Adipocyte (in vitro differentiated cells): ENCODE data around the gene TLE1.

ENCODE experiments used
- DNase-seq: peaks from one replicate; pipeline ENCODE4 v3.0.0-alpha.2; 2015; ENCODE audit warnings: low read depth
- H3K27me3 ChIP-seq: replicated peaks from 2 replicates; pipeline ENCODE4 v1.7.0; 2013; ENCODE audit warnings: mild to moderate bottlenecking, low read length, moderate library complexity; ENCODE audit not compliant: control insufficient read depth, insufficient read depth
- H3K36me3 ChIP-seq: 2 replicates; pipeline ENCODE4 v1.7.0; 2013; ENCODE audit warnings: low read length, mild to moderate bottlenecking, moderate library complexity; ENCODE audit not compliant: control insufficient read depth, insufficient read depth, severe bottlenecking
- H3K4me1 ChIP-seq: 2 replicates; pipeline ENCODE4 v1.7.0; 2013; ENCODE audit warnings: mild to moderate bottlenecking, low read length, moderate library complexity; ENCODE audit not compliant: control insufficient read depth, insufficient read depth
- H3K4me3 ChIP-seq: 2 replicates; pipeline ENCODE4 v1.7.0; 2013; ENCODE audit warnings: mild to moderate bottlenecking, low read length, moderate library complexity
- H3K9ac ChIP-seq: 2 replicates; pipeline ENCODE4 v1.7.0; 2013; ENCODE audit warnings: mild to moderate bottlenecking, low read length, moderate library complexity
- H3K9me3 ChIP-seq: 2 replicates; pipeline ENCODE4 v1.7.0; 2013; ENCODE audit warnings: mild to moderate bottlenecking, low read length, moderate library complexity; ENCODE audit not compliant: control insufficient read depth

Gene TLE1

GRCh38 chr9:81685763-81686613 is 3.4 kb downstream of the TLE1 start:
- peaks cover 41% of the 10 kb centered on the region for H3K4me1 ChIP-seq

GRCh38 chr9:81684635-81685034 is 4.7 kb downstream of the TLE1 start:
- Histone ChIP-seq H3K9me3 (no peaks in the 10 kb centered on the region), H3K9ac (no peak overlapping the region), H3K4me3 (peak overlapping the region; percentile 87), H3K4me1 (peaks cover 38% of the 10 kb centered on the region), H3K36me3 (peaks cover 50% of the 10 kb centered on the region), H3K27me3 (no peaks in the 10 kb centered on the region)
- no peak for DNase-seq

More at GRCh38 chr9:81685763-81686613, 3.4 kb downstream of the TLE1 start:
- Histone ChIP-seq H3K9me3 (no peaks in the 10 kb centered on the region), H3K27me3 (no peaks in the 10 kb centered on the region), H3K4me3 (peak overlapping the region; percentile 87), H3K36me3 (peaks cover 40% of the 10 kb centered on the region), H3K9ac (peak overlapping the region; percentile 94)
- peak; percentile 65 for DNase-seq

- no peak overlapping the region for H3K9ac ChIP-seq
- peak overlapping the region; percentile 87 for H3K4me3 ChIP-seq
- peaks cover 53% of the 10 kb centered on the region for H3K36me3 ChIP-seq
- DNase-seq = no peak
- H3K4me1 ChIP-seq = peaks cover 38% of the 10 kb centered on the region
- no peaks in the 10 kb centered on the region for H3K27me3 ChIP-seq
- H3K9me3 ChIP-seq = no peaks in the 10 kb centered on the region
These were observed 5.6 kb downstream of the TLE1 start for GRCh38 chr9:81683704-81684103.

GRCh38 chr9:81683238-81683637 is 6.1 kb downstream of the TLE1 start:
- Histone ChIP-seq H3K4me3 (no peak overlapping the region), H3K9me3 (no peaks in the 10 kb centered on the region), H3K4me1 (peaks cover 38% of the 10 kb centered on the region), H3K9ac (no peak overlapping the region), H3K27me3 (no peaks in the 10 kb centered on the region), H3K36me3 (peaks cover 57% of the 10 kb centered on the region)
- DNase-seq = no peak

- no peaks in the 10 kb centered on the region for H3K9me3 ChIP-seq
- H3K27me3 ChIP-seq = no peaks in the 10 kb centered on the region
- H3K4me1 ChIP-seq = peaks cover 38% of the 10 kb centered on the region
- no peak overlapping the region for H3K9ac ChIP-seq
- H3K36me3 ChIP-seq = peaks cover 61% of the 10 kb centered on the region
- no peak overlapping the region for H3K4me3 ChIP-seq
- no peak for DNase-seq
These were observed 6.5 kb downstream of the TLE1 start for GRCh38 chr9:81682797-81683196.

GRCh38 chr9:81682177-81682576 is 7.2 kb downstream of the TLE1 start:
- Histone ChIP-seq H3K36me3 (peaks cover 66% of the 10 kb centered on the region), H3K27me3 (no peaks in the 10 kb centered on the region), H3K4me1 (peaks cover 38% of the 10 kb centered on the region), H3K4me3 (no peak overlapping the region), H3K9me3 (no peaks in the 10 kb centered on the region), H3K9ac (no peak overlapping the region)
- no peak for DNase-seq

GRCh38 chr9:81680506-81680905 is 8.8 kb downstream of the TLE1 start:
- Histone ChIP-seq H3K9ac (no peak overlapping the region), H3K27me3 (no peaks in the 10 kb centered on the region), H3K4me1 (peaks cover 26% of the 10 kb centered on the region), H3K4me3 (no peak overlapping the region), H3K36me3 (peaks cover 81% of the 10 kb centered on the region), H3K9me3 (no peaks in the 10 kb centered on the region)
- DNase-seq = no peak

- peaks cover 81% of the 10 kb centered on the region for H3K36me3 ChIP-seq
- H3K9me3 ChIP-seq = no peaks in the 10 kb centered on the region
- H3K4me3 ChIP-seq = no peak overlapping the region
- DNase-seq = no peak
- H3K4me1 ChIP-seq = peaks cover 21% of the 10 kb centered on the region
- no peak overlapping the region for H3K9ac ChIP-seq
- no peaks in the 10 kb centered on the region for H3K27me3 ChIP-seq
These were observed 9.3 kb downstream of the TLE1 start for GRCh38 chr9:81680006-81680405.

- H3K9ac ChIP-seq = no peak overlapping the region
- DNase-seq = no peak
- H3K9me3 ChIP-seq = no peaks in the 10 kb centered on the region
- H3K36me3 ChIP-seq = peaks cover 78% of the 10 kb centered on the region
- H3K4me3 ChIP-seq = no peak overlapping the region
- H3K4me1 ChIP-seq = peaks cover 7% of the 10 kb centered on the region
- H3K27me3 ChIP-seq = no peaks in the 10 kb centered on the region
These were observed 11.3 kb downstream of the TLE1 start for GRCh38 chr9:81678088-81678487.

- H3K9me3 ChIP-seq = no peaks in the 10 kb centered on the region
- H3K9ac ChIP-seq = no peak overlapping the region
- DNase-seq = no peak
- peaks cover 70% of the 10 kb centered on the region for H3K36me3 ChIP-seq
- peaks cover 8% of the 10 kb centered on the region for H3K4me1 ChIP-seq
- no peak overlapping the region for H3K4me3 ChIP-seq
- H3K27me3 ChIP-seq = no peaks in the 10 kb centered on the region
These were observed 13.0 kb downstream of the TLE1 start for GRCh38 chr9:81676395-81676794.

- no peak for DNase-seq
- peaks cover 55% of the 10 kb centered on the region for H3K36me3 ChIP-seq
- H3K4me3 ChIP-seq = no peak overlapping the region
- H3K9ac ChIP-seq = no peak overlapping the region
- H3K9me3 ChIP-seq = no peaks in the 10 kb centered on the region
- H3K27me3 ChIP-seq = no peaks in the 10 kb centered on the region
- peaks cover 30% of the 10 kb centered on the region for H3K4me1 ChIP-seq
These were observed 16.0 kb downstream of the TLE1 start for GRCh38 chr9:81673310-81673709.
